Thymus (tissue), 11 donors: ENCODE measurements around the gene NCKAP1. TPM values are rescaled to one million over a fixed set of nuclear protein-coding genes. Genes with fewer than 3 reads are reported as not detected.

Experiments
- DNase-seq, 9 donors: peaks; one replicate each; pipeline ENCODE4 v3.0.0-alpha.2; 2013; ENCODE audit warnings: low spot score in 9 of 9, low read depth in 6 of 9, missing footprints in 1 of 9
- H3K27ac ChIP-seq, 2 donors: one replicate each; pipeline ENCODE4 v1.5.1; 2013; ENCODE audit warnings: control low read depth in 1 of 2, low read depth in 1 of 2, low read length in 1 of 2, mild to moderate bottlenecking in 1 of 2, moderate library complexity in 1 of 2
- H3K27me3 ChIP-seq, 2 donors: one replicate each; pipeline ENCODE4 v1.5.1; 2013; ENCODE audit warnings: low read length in 1 of 2; ENCODE audit not compliant: control insufficient read depth in 2 of 2, insufficient read depth in 1 of 2
- H3K36me3 ChIP-seq, 2 donors: one replicate each; pipeline ENCODE4 v1.5.1; 2013; ENCODE audit warnings: low read length in 1 of 2, mild to moderate bottlenecking in 1 of 2, moderate library complexity in 1 of 2; ENCODE audit not compliant: control insufficient read depth in 2 of 2, insufficient read depth in 2 of 2
- H3K4me1 ChIP-seq, 2 donors: one replicate each; pipeline ENCODE4 v1.5.1; 2013; ENCODE audit warnings: low read length in 2 of 2; ENCODE audit not compliant: control insufficient read depth in 2 of 2, insufficient read depth in 2 of 2
- H3K4me3 ChIP-seq, 2 donors: one replicate each; pipeline ENCODE4 v1.5.1; 2013; ENCODE audit warnings: low read length in 2 of 2, control low read depth in 1 of 2, mild to moderate bottlenecking in 1 of 2
- H3K9me3 ChIP-seq, 2 donors: one replicate each; pipeline ENCODE4 v1.5.1; 2013; ENCODE audit warnings: low read length in 1 of 2, mild to moderate bottlenecking in 1 of 2; ENCODE audit not compliant: control insufficient read depth in 2 of 2, insufficient read depth in 1 of 2
- WGBS: extraction: QIAGEN DNeasy Blood & Tissue Kit; methylation state at CpG from one replicate; pipeline ENCODE4 v1.1.7; 2013; 5-methylcytosine and 5-hydroxymethylcytosine counted together
- polyA plus RNA-seq: library from polyadenylated mRNA; stranded (reverse); fragments of 200-250 nt; gene quantifications from one replicate; pipeline ENCODE4 v1.2.3, GENCODE V29; 2013
- total RNA-seq: library from RNA; stranded (reverse); fragments of 120-200 nt; gene quantifications from one replicate; pipeline ENCODE4 v1.2.4, GENCODE V29; 2013
- donor health status: healthy.

Gene NCKAP1
- total and polyA plus RNA-seq, 2 donors: 23.7 to 36.8 TPM

GRCh38 chr2:182866461-182867406 lies 171.5 kb downstream of the NCKAP1 start, which contains the start of gene FRZB:
Gene FRZB (minus strand): TSS chr2:182866637. CDS start chr2:182866552, 85 bp downstream.
- Histone ChIP-seq H3K27me3 (peaks cover 19 to 43% of the 10 kb centered on the region in 2 donors), H3K4me3 (peak within 1 kb of the TSS; percentile 36 to 51), H3K4me1 (peaks cover 0 to 23% of the 10 kb centered on the region in 2 donors), H3K27ac (peak within 1 kb of the TSS in 1 of 2 donors; percentile 87), H3K9me3 (peaks cover 0 to 6% of the 10 kb centered on the region in 2 donors), H3K36me3 (no peaks in the 10 kb centered on the region)
- peak in 5 of 9 donors; percentile 29 to 63 (median 39) for DNase-seq
- WGBS: 4% methylated on average over 57 of the region's 57 CpGs

- DNase-seq: peak in 5 of 9 donors; percentile 5 to 45 (median 13)
- 19% methylated on average over 19 of the region's 19 CpGs for WGBS
These were observed 172.2 kb downstream of the NCKAP1 start for GRCh38 chr2:182866095-182866460.

GRCh38 chr2:182864949-182865570 lies 173.2 kb downstream of the NCKAP1 start:
- Histone ChIP-seq H3K4me3 (no peak overlapping the region), H3K4me1 (peaks cover 0 to 23% of the 10 kb centered on the region in 2 donors), H3K9me3 (peaks cover 0 to 6% of the 10 kb centered on the region in 2 donors), H3K27me3 (peaks cover 19 to 43% of the 10 kb centered on the region in 2 donors), H3K36me3 (no peaks in the 10 kb centered on the region), H3K27ac (no peak overlapping the region)
- 94% methylated on average over 4 of the region's 4 CpGs for WGBS
- no peak for DNase-seq

More at GRCh38 chr2:182866095-182866460, 172.2 kb downstream of the NCKAP1 start:
- Histone ChIP-seq H3K4me3 (peak overlapping the region in 1 of 2 donors; percentile 51), H3K27ac (peak overlapping the region in 1 of 2 donors; percentile 87), H3K36me3 (no peaks in the 10 kb centered on the region), H3K4me1 (peaks cover 0 to 23% of the 10 kb centered on the region in 2 donors), H3K9me3 (peaks cover 0 to 6% of the 10 kb centered on the region in 2 donors), H3K27me3 (peaks cover 19 to 43% of the 10 kb centered on the region in 2 donors)

- peaks cover 0 to 6% of the 10 kb centered on the region in 2 donors for H3K9me3 ChIP-seq
- no peak overlapping the region for H3K27ac ChIP-seq
- no peaks in the 10 kb centered on the region for H3K36me3 ChIP-seq
- peaks cover 0 to 23% of the 10 kb centered on the region in 2 donors for H3K4me1 ChIP-seq
- no peak overlapping the region for H3K4me3 ChIP-seq
- no peak for DNase-seq
- peaks cover 19 to 43% of the 10 kb centered on the region in 2 donors for H3K27me3 ChIP-seq
These were observed 174.6 kb downstream of the NCKAP1 start for GRCh38 chr2:182863642-182864041.

GRCh38 chr2:182862091-182862490 lies 176.2 kb downstream of the NCKAP1 start:
- 89% methylated on average over 5 of the region's 5 CpGs for WGBS
- no peak overlapping the region for H3K27ac ChIP-seq
- H3K36me3 ChIP-seq: no peaks in the 10 kb centered on the region
- peaks cover 13 to 33% of the 10 kb centered on the region in 2 donors for H3K27me3 ChIP-seq
- peaks cover 0 to 12% of the 10 kb centered on the region in 2 donors for H3K4me1 ChIP-seq
- no peak overlapping the region for H3K4me3 ChIP-seq
- DNase-seq: no peak
- H3K9me3 ChIP-seq: peaks cover 0 to 3% of the 10 kb centered on the region in 2 donors

GRCh38 chr2:182860858-182861257 lies 177.4 kb downstream of the NCKAP1 start:
- Histone ChIP-seq H3K9me3 (no peaks in the 10 kb centered on the region), H3K27me3 (peaks cover 3 to 21% of the 10 kb centered on the region in 2 donors), H3K36me3 (no peaks in the 10 kb centered on the region), H3K27ac (no peak overlapping the region), H3K4me1 (no peaks in the 10 kb centered on the region), H3K4me3 (no peak overlapping the region)
- no peak for DNase-seq
- WGBS: 98% methylated on average over 2 of the region's 2 CpGs

Other genes with a start within 250 kb of the NCKAP1 start
- 2.5 TPM for gene FRZB, start 171.8 kb downstream of the NCKAP1 start, total RNA-seq
- gene FRZB, start 171.8 kb downstream of the NCKAP1 start, polyA plus RNA-seq: 5.0 TPM
- 2.8 TPM for gene DUSP19, start 40.3 kb upstream of the NCKAP1 start, total RNA-seq
- gene DUSP19, start 40.3 kb upstream of the NCKAP1 start, polyA plus RNA-seq: 2.0 TPM
- gene NUP35, start 86.0 kb upstream of the NCKAP1 start, total RNA-seq: 29.9 TPM
- gene NUP35, start 86.0 kb upstream of the NCKAP1 start, polyA plus RNA-seq: 12.8 TPM